GM18867 (cell line): ENCODE results near the gene TRIM40.
"Not testable (repeated sequence)": the region's sequence is repeated elsewhere in the genome, so short reads cannot be mapped to it uniquely, and the experiment has no call there.

Experiments
- ATAC-seq: cut with Tn5 transposase; IDR thresholded peaks from one replicate; pipeline ENCODE4 v1.9.1; 2021; ENCODE audit warnings: mild to moderate bottlenecking, moderate library complexity; ENCODE audit not compliant: unreplicated experiment

Gene TRIM40

DNA sequence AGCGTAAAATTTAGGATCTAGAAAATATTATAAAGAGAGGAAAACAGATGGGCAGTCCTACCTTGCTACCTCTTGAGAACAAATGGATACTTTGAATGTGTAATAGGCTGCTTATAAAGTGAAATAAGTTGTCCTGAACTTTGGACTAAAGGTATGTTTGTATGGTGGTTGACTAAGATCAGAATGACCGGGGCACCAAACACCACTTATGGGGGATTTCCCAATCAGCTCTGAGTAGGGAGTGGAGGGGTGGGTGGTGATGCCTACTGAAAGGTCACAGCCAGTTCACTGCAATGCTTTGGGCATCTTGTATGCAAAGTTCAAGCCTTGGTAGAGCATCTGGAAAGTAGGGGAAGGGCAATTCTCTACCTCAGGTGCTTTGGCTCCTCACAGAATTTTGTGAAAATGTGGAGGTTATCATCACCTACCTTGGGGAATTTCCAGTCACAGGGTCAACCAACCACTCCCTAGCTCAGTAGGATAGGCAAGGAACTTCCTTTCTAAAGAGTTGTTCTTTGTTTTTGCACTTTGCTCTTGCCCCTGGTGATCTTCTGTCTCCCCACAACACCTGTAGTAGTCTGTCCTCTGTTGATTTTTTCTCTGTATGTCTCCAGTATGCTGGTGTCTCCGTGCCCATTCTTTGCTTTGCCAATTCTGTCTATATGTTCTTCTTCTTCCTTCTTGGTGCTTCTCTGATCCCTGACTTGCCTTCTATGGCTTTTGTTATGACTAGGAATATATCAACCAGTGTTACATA, 22.8 kb upstream of the TRIM40 start, which contains the start of gene TRIM31:
TSS of gene TRIM31 (minus strand) at position 88 of the 757 bp plus-strand sequence. CDS start 285 bp downstream, outside the sequence.
- ATAC-seq = peak; percentile 53

DNA sequence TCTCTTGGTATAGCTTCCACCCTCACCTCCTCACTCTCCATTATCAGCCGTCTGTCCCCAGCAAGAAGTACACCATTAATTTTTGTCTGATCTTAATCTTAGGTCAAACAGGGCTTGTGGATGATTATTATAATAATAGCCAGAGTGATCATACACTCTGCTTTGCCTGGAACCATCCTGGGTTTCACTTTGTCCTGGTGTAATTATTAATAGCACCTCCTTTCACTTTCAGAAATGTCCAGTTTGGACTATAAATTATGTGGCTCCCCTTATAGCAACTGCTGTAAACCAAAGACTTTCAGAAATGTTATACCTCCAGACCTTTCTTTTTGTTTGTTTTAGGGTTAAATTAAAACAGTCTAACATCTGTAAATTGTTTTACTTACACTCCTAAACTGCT, 22.1 kb upstream of the TRIM40 start:
- ATAC-seq = no peak

DNA sequence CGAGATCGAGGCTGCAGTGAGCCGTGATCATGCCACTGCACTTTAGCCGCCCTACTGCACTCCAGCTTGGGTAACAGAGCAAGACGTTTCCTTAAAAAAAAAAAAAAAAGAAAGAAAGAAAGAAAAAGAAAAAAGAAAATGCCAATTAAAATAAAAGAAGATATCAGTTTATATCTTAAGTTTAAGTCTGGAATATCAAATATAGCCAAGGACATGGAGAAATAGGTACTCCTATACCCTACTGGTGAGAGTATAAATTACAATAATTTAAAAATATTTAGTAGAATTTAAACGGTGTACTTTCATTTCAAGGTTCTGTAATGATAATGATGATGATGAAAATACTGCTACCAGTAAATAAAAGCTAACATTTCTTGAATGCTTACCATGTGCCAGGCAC, 19.2 kb upstream of the TRIM40 start:
- no peak for ATAC-seq

- ATAC-seq = not testable (repeated sequence)
Measured at GRCh38 chr6:30118691-30119090, 17.2 kb upstream of the TRIM40 start.

- ATAC-seq = no peak
Measured at GRCh38 chr6:30121446-30122366, 14.2 kb upstream of the TRIM40 start.

- no peak for ATAC-seq
Measured at GRCh38 chr6:30122515-30122914, 13.4 kb upstream of the TRIM40 start.

- ATAC-seq = no peak
Measured at GRCh38 chr6:30127238-30128093, 8.5 kb upstream of the TRIM40 start.

GRCh38 chr6:30129265-30130178, 6.4 kb upstream of the TRIM40 start:
- ATAC-seq = no peak

DNA sequence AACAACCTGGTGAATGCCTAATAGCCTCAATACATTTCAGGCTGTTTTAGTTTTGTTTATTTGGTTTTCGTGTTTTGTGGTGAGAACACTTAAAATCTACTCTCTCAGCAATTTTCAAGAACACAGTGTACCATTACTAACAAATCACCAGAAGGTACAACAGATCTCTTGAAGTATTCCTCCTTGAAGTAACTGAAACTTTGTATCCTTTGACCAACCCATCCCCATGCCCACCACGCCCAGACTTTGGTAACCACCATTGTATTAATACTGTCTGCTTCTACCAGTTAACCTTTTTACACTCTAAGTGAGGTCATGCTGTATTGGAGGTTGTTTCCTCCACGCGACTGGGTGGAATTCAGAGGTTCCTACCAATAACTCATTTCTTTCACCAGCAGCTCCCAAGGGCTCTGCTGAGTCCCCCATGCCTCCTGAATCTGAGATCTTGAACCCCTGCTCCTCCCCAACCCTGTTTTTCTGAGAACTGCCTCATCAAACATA, 5.7 kb upstream of the TRIM40 start:
- ATAC-seq = no peak

GRCh38 chr6:30130887-30131862, 4.8 kb upstream of the TRIM40 start:
- ATAC-seq = no peak

- no peak for ATAC-seq
Measured at GRCh38 chr6:30131947-30132497, 3.9 kb upstream of the TRIM40 start.

GRCh38 chr6:30135147-30135546, 793 bp upstream of the TRIM40 start:
- ATAC-seq = no peak

DNA sequence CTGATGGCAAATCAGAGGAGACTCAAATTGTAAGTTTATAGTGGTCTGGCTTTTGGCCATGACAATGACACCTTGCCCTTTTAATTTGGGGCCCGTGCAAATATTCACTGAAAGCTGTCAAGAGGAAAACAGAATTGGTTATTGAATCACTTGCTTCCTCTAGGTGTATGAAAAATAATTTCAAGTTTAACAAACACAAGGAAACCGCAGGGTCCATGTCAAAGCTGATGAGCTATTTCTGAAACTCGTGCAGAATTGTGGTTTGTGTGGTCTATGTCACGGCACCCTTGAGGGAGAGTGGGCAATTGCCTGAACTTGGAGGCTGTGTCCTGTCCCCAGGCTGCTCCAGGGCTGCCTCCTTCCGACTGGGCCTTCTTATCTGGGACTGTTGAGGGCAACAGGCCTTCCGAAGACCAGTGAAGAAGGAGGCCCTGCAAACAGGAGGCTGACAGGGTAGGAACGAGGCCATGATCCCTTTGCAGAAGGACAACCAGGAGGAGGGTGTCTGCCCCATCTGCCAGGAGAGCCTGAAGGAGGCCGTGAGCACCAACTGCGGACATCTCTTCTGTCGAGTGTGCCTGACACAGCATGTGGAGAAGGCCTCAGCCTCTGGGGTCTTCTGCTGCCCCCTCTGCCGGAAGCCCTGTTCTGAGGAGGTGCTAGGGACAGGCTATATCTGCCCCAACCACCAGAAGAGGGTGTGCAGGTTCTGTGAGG, 788 bp downstream of the TRIM40 start:
- ATAC-seq = no peak

- not testable (repeated sequence) for ATAC-seq
Measured at GRCh38 chr6:30140240-30140639, 4.3 kb downstream of the TRIM40 start.

GRCh38 chr6:30142665-30143064, 6.7 kb downstream of the TRIM40 start:
- no peak for ATAC-seq

DNA sequence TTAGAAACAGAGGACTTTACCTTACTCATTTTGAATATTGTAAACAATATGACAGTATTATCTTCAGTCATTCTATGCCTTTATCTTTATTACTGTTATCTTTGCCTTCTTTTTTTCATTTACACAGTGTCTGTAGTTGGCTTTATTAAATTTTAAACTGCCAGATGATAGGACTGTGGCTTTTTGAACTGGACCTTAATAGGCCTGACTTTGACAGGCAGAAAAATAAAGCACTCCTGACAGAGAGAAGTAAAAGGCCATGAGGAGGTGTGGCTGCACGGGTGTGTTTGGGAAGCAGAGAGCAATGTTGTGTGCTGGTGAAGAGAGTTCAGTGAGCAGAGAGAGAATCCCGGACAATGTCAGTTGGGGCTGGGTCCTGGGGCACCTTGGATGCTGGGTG, 7.8 kb downstream of the TRIM40 start:
- no peak for ATAC-seq

- ATAC-seq = no peak
Measured at GRCh38 chr6:30144811-30145210, 8.9 kb downstream of the TRIM40 start.

GRCh38 chr6:30145818-30146217, 9.9 kb downstream of the TRIM40 start:
- ATAC-seq = no peak
